Epithelial cell of esophagus (primary cell): ENCODE data around the gene TBL3.

ENCODE experiments used
- DNase-seq: peaks from one replicate; pipeline ENCODE4 v3.0.0; 2010; ENCODE audit warnings: low read depth
- H3K4me3 ChIP-seq: 2 replicates; pipeline ENCODE4 v1.5.1; 2011; ENCODE audit warnings: mild to moderate bottlenecking, low read length, control low read depth
- CTCF ChIP-seq: IDR thresholded peaks from 2 replicates; pipeline ENCODE4 v1.5.1; 2011; ENCODE audit warnings: low read depth, mild to moderate bottlenecking, low read length, control low read depth, inconsistent platforms; ENCODE audit not compliant: insufficient read depth; ENCODE audit errors: missing control alignments

The TBL3 gene

DNA sequence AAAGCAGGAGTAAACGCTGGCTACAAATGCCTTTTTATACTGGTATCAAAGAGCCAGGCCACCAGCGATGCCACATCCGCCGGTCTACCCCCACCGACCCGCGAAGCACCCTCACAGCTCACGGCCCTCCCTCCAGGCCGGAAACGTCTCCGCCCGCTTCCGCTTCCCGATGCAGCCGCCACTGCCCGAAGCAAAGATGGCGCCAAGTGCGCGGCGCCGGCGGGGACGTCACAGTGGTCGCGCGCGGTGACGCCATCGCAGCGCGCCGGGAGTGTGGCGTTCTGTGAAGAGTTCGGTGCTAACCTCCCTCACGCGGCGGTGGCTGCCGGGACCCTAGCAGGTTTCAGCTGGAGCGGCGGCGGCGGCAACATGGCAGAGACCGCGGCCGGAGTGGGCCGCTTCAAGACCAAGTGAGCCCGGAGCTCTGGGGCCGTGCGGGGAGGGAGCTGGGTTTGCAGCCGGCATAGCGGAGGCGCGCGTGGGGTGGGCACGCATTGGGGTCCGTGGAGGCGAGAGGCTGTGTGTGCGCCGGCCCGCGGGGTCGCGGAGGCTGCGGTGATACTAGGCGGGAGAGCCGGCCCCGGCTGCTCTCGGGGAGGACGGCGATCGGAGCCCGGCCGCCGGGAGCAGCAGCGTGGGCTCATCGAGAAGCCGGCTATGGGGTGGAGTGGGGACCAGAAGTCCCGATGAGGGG is at the start of gene TBL3:
TSS of gene TBL3 (plus strand) at position 258 of the 694 bp plus-strand sequence. CDS start at position 370, 112 bp downstream.
- H3K4me3 ChIP-seq: peak within 1 kb of the TSS; percentile 73
- DNase-seq: peak; percentile 95
- no peak for TF ChIP-seq CTCF

DNA sequence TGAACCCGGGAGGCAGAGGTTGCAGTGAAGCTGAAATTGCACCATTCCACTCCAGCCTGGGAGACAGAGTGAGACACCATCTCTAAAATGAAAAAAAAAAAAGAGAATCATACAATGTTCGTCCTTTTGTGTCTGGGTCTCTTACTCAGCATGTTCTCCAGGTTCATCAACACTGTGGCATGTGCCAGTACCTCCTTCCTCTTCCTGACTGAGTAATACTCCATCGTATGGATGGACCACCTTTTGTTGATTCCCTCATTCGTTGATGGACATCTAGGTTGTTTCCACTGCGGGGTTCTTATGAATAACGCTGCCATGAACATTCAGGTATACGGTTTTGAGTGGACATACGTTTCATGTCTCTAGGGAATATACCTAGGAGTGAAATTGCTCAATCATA is 49.5 kb upstream of the TBL3 start:
- DNase-seq: no peak
- H3K4me3 ChIP-seq: no peak overlapping the region
- no peak for TF ChIP-seq CTCF

DNA sequence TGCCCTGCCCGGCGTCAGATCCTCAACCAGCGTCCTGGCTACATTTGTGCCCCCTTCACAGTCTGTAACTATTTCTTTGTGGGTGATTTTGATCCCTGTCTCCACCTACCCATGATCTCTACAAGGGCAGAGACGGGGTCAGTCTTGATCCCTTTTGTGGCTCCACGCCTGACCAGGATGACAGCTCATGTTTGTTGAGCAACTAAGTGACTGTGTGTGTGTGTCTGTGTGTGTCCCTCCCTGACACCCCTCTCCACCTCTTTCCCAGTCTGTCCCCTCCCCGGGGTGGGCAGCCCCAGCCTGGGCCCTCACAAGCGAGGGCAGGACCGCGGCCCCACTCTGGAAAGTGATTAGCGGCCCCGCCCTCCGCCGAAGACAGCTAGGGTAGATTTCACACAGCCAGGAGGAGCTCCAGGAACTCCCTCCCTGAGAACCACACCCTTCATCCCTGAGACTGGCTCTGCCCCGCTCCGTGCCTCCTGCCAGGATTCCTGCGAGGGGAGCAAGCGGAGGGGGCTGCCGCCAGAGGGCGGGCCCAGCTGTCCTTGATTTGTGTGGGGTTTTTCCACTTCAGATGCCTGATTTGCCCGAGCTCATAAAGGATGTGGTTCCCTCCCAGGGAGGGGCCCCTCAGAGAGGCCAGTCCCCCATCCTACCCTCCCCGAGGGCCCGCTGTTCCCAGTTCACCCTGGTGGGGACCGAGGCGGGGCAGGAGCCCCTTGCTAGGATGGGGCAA is 48.4 kb upstream of the TBL3 start:
- H3K4me3 ChIP-seq: no peak overlapping the region
- no peak for TF ChIP-seq CTCF
- DNase-seq: peak; percentile 38

- no peak for DNase-seq
- H3K4me3 ChIP-seq: no peak overlapping the region
- TF ChIP-seq CTCF: no peak
Observed at GRCh38 chr16:1924095-1924494, 47.8 kb upstream of the TBL3 start.

DNA sequence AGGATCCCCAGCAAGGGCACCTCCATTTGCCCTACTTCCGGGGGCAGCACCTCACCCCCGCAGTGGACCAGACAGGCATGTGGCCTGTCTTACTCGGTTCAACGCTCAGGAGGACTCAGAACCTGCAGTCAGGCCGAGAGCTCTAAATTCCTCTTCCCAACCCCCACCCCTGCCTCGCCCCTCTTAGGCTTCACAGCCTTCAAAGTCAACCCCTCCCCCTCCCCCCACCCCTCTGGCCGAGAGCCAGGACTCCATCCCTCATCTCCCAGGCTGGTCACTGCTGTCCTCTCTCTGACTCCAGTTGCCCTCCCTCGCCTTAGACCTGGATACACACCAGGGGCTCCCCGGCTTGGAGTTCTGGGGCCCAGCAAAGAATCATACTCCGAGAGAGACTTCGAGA is 45.6 kb upstream of the TBL3 start:
- no peak for TF ChIP-seq CTCF

GRCh38 chr16:1929105-1929504 is 42.7 kb upstream of the TBL3 start:
- peak overlapping the region; percentile 38 for H3K4me3 ChIP-seq
- no peak for DNase-seq
- no peak for TF ChIP-seq CTCF

More for the DNA sequence above, 45.6 kb upstream of the TBL3 start:
- no peak overlapping the region for H3K4me3 ChIP-seq
- DNase-seq: no peak
